NCI-H2029 treated with DMSO at 0.1 percent for 48 hours (cell line): ENCODE results near the gene MPL.
A peak's percentile ranks its signal among the peaks of the same experiment; 100 is the strongest.

Experiments
- DNase-seq: peaks from one replicate; lab custom pipeline; 2025; lab: John Stamatoyannopoulos, UW

MPL gene

DNA sequence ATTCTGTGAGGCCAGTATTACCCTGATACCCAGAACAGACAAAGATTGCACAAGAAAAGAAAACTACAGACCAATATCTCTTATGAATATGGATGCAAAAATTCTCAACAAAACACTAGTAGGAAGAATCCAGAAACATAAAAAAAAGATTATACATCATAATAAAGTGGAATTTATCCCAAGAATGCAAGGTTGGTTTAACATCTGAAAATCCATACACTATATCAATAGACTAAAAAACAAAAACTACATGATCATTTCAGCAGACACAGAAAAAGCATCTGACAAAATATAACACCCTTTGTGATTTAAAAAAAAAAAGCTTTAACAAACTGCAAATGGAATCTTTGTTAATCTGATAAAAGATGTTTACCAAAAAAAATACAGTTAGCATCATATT is 12.2 kb upstream of the MPL start:
- DNase-seq, result no peak

DNA sequence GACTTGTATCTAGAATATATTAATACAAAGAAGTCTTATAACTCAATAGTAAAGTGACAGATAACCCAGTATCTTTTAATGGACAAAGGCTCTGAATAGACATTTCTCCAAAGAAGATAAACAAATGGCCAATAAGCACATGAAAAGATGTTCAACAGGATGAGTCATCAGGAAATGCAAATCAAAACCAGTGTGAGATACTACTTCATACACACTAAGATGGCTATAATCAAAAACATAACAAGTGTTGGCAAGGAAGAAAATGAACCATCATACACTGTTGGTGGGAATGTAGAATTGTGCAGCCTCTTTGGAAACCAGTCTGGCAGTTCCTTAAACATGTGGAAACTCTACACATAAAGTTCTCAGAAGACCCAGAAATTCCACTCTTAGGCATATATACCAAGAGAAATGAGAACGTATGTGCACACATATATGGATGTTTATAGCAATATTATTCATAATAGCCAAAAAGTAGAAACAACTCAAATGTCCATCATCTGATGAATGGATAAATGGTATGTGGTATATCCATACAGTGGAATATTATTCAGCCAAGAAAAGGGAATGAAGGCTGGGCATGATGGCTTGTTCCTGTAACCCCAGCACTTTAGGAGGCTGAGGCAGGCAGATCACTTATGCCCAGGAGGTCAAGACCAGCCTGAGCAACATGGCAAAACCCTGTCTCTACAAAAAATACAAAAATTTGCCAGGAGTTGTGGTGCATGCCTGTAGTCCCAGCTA is 9.9 kb upstream of the MPL start:
- no peak for DNase-seq

DNA sequence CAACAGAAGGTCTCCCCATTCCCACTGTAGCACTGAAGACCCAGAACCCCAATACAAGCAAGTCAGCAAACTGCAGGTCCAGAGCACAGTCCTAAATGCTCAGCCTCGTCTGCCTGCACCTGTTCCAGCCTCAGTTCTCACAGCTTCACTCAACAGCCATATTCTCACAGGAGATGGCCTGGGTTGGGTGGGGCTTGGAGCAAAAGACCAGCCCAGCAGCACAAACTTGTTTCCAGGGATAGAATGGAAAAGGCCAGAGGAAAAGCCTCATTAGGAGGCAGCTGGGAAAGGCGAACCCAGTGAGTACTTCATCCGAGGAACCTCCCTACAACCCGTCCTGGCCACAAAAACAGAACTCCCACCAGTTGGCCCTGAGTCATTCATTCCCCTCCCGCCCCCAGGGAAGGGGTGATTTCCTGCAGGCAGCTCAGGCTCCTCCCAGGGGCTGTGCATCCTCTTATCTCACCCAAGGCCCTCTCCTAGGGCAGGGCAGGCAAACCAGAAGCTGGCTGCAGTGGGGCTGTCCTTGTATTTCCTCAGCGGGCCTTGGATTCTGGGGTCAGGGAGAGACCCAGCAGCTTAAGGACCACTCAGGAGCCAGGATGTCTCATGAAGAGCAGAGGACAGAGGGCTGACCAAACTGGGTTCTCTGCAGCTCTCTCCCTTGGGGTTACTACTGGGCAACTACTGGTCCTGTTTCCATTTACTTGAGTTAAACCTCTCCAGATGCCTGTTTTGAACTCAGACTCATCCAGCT is 7.4 kb upstream of the MPL start:
- DNase-seq, result no peak

DNA sequence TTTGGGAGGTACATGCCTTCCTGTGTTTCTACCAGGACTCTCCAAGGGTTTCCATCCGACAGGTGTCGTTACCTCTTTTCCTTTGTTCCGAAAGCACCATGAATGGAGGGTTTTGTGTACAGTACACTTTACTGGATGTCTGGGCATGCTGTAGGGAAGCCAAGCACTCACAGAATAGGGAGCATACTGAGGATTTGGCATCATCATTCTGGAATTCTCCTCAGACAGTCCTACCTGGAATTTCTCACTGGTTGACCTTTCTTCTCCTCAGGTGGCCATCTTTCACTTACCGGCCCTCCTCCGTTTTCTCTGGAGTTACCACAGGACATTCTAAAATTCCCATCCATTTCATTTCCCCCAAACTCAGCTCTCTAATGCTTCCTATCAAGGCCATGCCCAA is 5.9 kb upstream of the MPL start:
- DNase-seq, result peak; percentile 69

- no peak for DNase-seq
Observed at GRCh38 chr1:43334453-43335205, 3.0 kb upstream of the MPL start.

DNA sequence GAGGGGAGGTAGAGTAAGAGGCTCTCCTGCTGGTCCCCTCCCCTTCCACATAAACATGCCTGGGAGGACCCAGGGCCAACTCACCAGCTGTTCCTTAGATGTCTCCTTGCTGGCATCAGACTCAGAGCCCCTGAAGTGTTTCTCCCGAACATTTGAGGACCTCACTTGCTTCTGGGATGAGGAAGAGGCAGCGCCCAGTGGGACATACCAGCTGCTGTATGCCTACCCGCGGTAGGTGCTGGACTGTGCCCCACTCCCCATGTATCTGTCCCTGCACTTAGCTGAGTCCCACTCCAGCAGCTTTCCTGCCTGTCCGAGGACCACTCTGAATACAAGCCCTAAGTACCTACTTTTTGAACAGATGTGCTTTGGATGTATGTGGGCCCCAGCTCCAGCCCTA is 383 bp downstream of the MPL start:
- DNase-seq, result no peak

GRCh38 chr1:43339584-43340232 is 2.1 kb downstream of the MPL start:
- no peak for DNase-seq

GRCh38 chr1:43340559-43340958 is 2.9 kb downstream of the MPL start:
- no peak for DNase-seq

DNA sequence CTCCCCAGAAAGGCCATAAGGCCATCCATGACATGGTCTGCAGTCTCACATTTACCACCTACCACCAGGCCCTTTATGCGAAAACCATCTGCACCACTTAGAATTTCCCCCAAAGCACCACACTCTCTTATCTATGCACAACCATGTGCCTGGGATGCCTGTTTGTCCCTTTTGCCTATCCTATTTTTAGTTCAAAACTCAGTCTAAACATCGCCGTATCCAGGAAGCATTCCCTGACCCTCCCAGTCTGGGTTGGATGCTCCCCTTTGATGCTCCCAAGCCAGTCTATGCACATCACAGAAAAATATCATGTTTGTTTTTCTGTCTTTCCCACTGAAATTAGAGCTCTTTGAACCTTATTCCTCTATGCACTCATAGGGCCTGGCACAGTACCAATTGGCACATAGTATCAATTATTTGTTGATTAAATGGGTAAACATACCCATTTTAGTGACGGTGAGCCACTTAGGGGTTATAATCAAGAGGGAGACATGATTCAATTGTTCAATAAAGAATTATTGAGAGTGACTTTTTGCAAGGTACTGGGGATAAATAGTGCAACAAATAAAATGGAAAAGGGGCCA is 6.7 kb downstream of the MPL start:
- DNase-seq, result no peak

DNA sequence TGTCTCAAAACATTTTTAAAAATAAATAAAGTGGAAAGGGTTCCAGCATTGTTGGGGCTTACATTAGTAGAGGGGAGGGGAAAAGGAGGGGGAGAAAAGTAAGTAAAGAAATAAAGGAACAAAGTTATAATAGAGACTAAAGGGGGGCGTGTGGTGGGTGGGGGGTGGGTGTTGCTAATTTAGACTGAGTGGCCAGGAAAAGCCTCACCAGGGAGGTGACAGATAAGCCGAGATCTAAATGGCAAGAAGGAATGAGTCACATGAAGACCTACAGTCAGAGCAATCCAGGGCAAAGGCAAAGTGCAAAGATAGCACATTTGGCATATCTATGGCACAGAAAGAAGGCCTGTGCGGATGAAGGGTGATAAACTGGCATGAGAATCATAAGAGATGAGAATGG is 7.5 kb downstream of the MPL start:
- no peak for DNase-seq

- no peak for DNase-seq
Observed at GRCh38 chr1:43346636-43347035, 9.0 kb downstream of the MPL start.

GRCh38 chr1:43348343-43348808 is 10.8 kb downstream of the MPL start:
- DNase-seq, result peak; percentile 69

GRCh38 chr1:43348809-43349593 is 11.4 kb downstream of the MPL start:
- peak; percentile 95 for DNase-seq

DNA sequence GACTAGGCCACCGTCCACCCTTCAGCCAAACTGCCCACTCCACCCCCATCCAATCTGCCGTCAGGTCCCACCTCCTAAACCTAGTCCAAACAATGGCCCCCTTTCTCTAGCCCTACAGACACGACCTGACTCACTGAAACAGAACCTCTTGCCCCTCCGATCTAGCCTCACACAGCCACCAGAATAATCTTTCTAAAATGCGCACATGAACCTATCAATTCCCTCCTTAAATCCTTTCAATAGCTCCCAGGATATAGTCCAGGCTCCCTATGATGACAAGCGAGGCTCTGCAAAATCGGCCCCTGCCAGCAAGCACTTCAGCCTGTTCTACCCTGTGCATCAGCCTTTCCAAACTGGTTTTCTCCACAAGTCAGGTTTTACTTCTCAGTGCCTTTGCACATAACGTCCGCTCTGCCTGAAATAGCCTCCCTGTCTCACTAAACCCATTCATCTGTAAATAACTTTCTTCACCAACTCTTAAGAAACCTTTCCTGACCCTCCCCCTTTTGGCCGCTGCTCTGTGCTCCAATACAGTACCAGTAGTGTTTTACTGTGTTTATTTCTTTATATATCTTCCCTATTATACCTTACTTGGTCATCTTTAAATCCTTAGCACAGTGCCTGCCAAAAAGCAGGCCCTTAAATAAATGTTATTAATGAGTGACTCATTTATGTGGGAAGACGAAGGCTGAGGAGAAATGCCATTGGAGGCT is 12.1 kb downstream of the MPL start:
- DNase-seq, result no peak

DNA sequence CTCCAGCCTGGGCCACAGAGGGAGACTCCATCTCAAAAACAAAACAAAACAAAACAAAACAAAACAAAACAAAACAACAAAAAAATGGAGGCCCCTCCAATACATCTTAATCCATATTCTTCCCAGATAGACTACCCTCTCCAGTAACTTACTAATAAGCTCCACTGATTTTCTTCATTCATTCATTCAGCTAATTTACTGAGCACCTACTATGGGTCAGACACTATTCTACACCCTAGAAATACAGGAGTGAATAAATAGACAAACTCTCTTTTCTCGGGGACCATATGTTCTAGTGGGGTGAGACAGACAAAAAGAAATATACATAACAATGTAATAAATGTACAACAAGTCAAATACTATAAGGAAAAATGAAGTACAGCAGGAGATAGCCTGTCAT is 13.4 kb downstream of the MPL start:
- no peak for DNase-seq

GRCh38 chr1:43351421-43352350 is 14.1 kb downstream of the MPL start:
- DNase-seq, result no peak

- no peak for DNase-seq
Observed at GRCh38 chr1:43352351-43352705, 14.7 kb downstream of the MPL start.

DNA sequence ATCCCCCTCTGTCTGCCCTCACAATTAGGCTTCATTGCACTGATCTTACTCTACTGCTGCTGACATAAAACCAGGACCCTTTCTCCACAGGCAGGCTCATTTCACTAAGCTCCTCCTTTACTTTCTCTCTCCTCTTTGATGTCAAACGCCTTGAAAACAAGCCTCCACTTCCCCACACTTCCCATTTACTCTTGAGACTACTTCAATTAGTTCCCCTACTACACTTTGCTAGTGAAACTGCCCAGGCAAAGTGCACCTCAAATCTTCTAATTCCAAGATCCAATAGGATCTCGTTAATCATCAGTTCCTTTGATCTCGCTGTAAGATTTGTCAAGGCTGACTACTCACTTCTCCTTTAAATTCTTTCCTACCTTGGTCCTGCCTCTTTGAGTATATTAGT is 15.3 kb downstream of the MPL start:
- DNase-seq, result no peak

DNA sequence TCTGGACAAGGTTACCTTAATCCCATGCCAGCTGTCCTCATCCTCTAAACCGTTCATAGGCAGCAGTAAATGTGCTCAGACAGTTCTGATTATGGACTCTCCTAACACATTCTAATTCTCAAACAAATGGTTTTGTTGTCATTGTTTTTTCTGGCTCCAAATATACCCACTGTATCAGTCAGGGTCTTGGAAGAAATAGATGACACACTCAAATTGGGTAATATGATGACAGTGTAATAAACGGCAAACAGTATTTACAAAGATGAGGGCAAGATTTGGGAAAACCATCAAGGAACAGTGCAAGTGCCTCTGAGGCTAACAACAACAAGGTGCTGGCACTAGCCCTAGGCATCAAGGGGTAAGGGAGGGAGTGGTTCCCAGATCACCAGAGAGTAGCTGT is 16.9 kb downstream of the MPL start:
- no peak for DNase-seq
